ACC112 (cell line): ENCODE data around the gene DMC1.

Experiments
- H2AFZ ChIP-seq: fragments of 200-600 bp; sonication (generic); one replicate; pipeline ENCODE4 v1.6.0; 2017; ENCODE audit warnings: antibody characterized with exemption, low read length; ENCODE audit not compliant: unreplicated experiment
- H3K27ac ChIP-seq: fragments of 200-600 bp; sonication (generic); 2 replicates; pipeline ENCODE4 v1.5.1; 2014; ENCODE audit warnings: low read depth, mild to moderate bottlenecking, antibody characterized with exemption, low read length, moderate library complexity
- H3K27me3 ChIP-seq: fragments of 200-600 bp; sonication (generic); 2 replicates; pipeline ENCODE4 v1.6.1; 2014; ENCODE audit warnings: mild to moderate bottlenecking, antibody characterized with exemption, low read length, moderate library complexity, mixed read lengths; ENCODE audit not compliant: insufficient read depth
- H3K36me3 ChIP-seq: fragments of 200-600 bp; sonication (generic); 2 replicates; pipeline ENCODE4 v1.6.1; 2016; ENCODE audit warnings: mild to moderate bottlenecking, antibody characterized with exemption, low read length, moderate library complexity, mixed read lengths; ENCODE audit not compliant: insufficient read depth
- H3K4me1 ChIP-seq: fragments of 200-600 bp; sonication (generic); one replicate; pipeline ENCODE4 v1.6.1; 2016; ENCODE audit warnings: low read length, mixed read lengths; ENCODE audit not compliant: insufficient read depth, unreplicated experiment, control insufficient read depth
- H3K4me3 ChIP-seq: fragments of 200-600 bp; sonication (generic); 2 replicates; pipeline ENCODE4 v1.5.1; 2014; ENCODE audit warnings: mild to moderate bottlenecking, low read depth, low read length
- H3K79me2 ChIP-seq: fragments of 200-600 bp; sonication (generic); one replicate; pipeline ENCODE4 v1.6.0; 2016; ENCODE audit warnings: low read length; ENCODE audit not compliant: control insufficient read depth, unreplicated experiment, insufficient read depth

The DMC1 gene

GRCh38 chr22:38567531-38568285, 2.3 kb downstream of the DMC1 start:
- no peak overlapping the region for H3K4me3 ChIP-seq
- H3K27ac ChIP-seq: no peak overlapping the region
- H3K79me2 ChIP-seq: no peaks in the 10 kb centered on the region
- H3K36me3 ChIP-seq: no peaks in the 10 kb centered on the region
- no peaks in the 10 kb centered on the region for H3K27me3 ChIP-seq
- peaks cover 11% of the 10 kb centered on the region for H3K4me1 ChIP-seq
- H2AFZ ChIP-seq: no peak overlapping the region

GRCh38 chr22:38566726-38567504, 3.1 kb downstream of the DMC1 start:
- Histone ChIP-seq H3K79me2 (no peaks in the 10 kb centered on the region), H3K27me3 (no peaks in the 10 kb centered on the region), H3K36me3 (no peaks in the 10 kb centered on the region), H2AFZ (no peak overlapping the region), H3K4me3 (no peak overlapping the region), H3K4me1 (peaks cover 11% of the 10 kb centered on the region), H3K27ac (no peak overlapping the region)

- Histone ChIP-seq H3K27me3 (no peaks in the 10 kb centered on the region), H2AFZ (no peak overlapping the region), H3K4me1 (peaks cover 5% of the 10 kb centered on the region), H3K4me3 (no peak overlapping the region), H3K36me3 (no peaks in the 10 kb centered on the region), H3K27ac (no peak overlapping the region), H3K79me2 (no peaks in the 10 kb centered on the region)
These were observed 4.5 kb downstream of the DMC1 start for GRCh38 chr22:38565441-38565840.

GRCh38 chr22:38564669-38565068, 5.3 kb downstream of the DMC1 start:
- Histone ChIP-seq H3K36me3 (no peaks in the 10 kb centered on the region), H3K27me3 (no peaks in the 10 kb centered on the region), H2AFZ (no peak overlapping the region), H3K4me3 (no peak overlapping the region), H3K27ac (no peak overlapping the region), H3K79me2 (no peaks in the 10 kb centered on the region), H3K4me1 (peaks cover 5% of the 10 kb centered on the region)

GRCh38 chr22:38554281-38554680, 15.7 kb downstream of the DMC1 start:
- Histone ChIP-seq H3K36me3 (no peaks in the 10 kb centered on the region), H3K4me1 (no peaks in the 10 kb centered on the region), H3K27ac (no peak overlapping the region), H3K4me3 (no peak overlapping the region), H2AFZ (no peak overlapping the region), H3K79me2 (no peaks in the 10 kb centered on the region), H3K27me3 (no peaks in the 10 kb centered on the region)

- Histone ChIP-seq H3K79me2 (no peaks in the 10 kb centered on the region), H3K27me3 (no peaks in the 10 kb centered on the region), H3K36me3 (no peaks in the 10 kb centered on the region), H2AFZ (no peak overlapping the region), H3K27ac (no peak overlapping the region), H3K4me3 (no peak overlapping the region), H3K4me1 (no peaks in the 10 kb centered on the region)
These were observed 20.7 kb downstream of the DMC1 start for GRCh38 chr22:38549101-38549894.

- Histone ChIP-seq H3K27ac (no peak overlapping the region), H3K36me3 (no peaks in the 10 kb centered on the region), H3K4me3 (no peak overlapping the region), H3K27me3 (no peaks in the 10 kb centered on the region), H3K4me1 (no peaks in the 10 kb centered on the region), H2AFZ (no peak overlapping the region), H3K79me2 (no peaks in the 10 kb centered on the region)
These were observed 29.3 kb downstream of the DMC1 start for GRCh38 chr22:38540701-38541100.

- Histone ChIP-seq H3K4me1 (peaks cover 6% of the 10 kb centered on the region), H3K4me3 (no peak overlapping the region), H3K27me3 (no peaks in the 10 kb centered on the region), H3K27ac (no peak overlapping the region), H3K79me2 (no peaks in the 10 kb centered on the region), H3K36me3 (no peaks in the 10 kb centered on the region), H2AFZ (peak overlapping the region; percentile 68)
These were observed 38.6 kb downstream of the DMC1 start for GRCh38 chr22:38531251-38531938.

- Histone ChIP-seq H3K27me3 (no peaks in the 10 kb centered on the region), H2AFZ (no peak overlapping the region), H3K4me1 (no peaks in the 10 kb centered on the region), H3K79me2 (no peaks in the 10 kb centered on the region), H3K27ac (no peak overlapping the region), H3K4me3 (no peak overlapping the region), H3K36me3 (no peaks in the 10 kb centered on the region)
These were observed 45.6 kb downstream of the DMC1 start for GRCh38 chr22:38524429-38524828.

GRCh38 chr22:38523479-38523878, 46.5 kb downstream of the DMC1 start:
- Histone ChIP-seq H3K4me3 (no peak overlapping the region), H3K36me3 (no peaks in the 10 kb centered on the region), H3K4me1 (no peaks in the 10 kb centered on the region), H3K27me3 (no peaks in the 10 kb centered on the region), H2AFZ (no peak overlapping the region), H3K27ac (no peak overlapping the region), H3K79me2 (no peaks in the 10 kb centered on the region)
